Measurements from ENCODE around the gene CSDE1.
A peak's percentile ranks its signal among the peaks of the same experiment; 100 is the strongest.

The CSDE1 gene

DNA sequence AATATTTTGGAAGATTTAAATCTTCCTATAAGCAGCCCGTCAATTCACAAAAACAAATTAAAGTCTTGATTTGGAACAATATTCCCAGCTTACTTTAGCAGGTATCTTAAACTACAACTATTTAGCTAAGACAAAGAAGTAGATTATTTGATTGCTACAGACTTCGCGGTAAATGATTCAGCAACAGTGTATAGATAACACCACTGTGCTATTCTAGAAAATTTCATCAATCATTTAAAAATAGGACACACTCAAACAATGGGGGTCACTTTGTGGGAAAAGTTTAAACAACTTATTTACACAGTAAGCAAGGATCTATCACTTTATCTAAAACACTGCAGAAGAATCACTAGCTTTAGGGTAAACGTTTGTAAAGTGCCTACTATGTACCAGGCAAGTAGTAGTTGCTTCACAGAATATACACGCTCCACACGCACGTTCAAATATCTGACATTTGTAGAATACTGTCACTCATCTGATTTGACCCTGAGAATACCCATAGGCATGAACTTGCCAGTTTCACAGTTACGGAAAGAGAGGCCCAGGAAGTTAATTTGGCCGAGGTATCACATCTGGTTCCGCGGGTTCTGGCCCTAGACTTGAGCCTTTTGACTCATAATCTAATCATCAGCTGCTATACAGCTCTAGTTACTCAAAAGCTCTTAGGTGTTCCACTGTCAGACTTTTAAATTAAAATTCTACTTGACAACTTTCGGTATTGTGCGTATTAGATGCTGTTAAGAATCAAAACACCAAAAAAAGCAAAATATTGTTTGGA, 88.8 kb downstream of the CSDE1 start:
- FAIRE-seq (peak; percentile 21), DNase-seq (ENCODE audit: insufficient read length, low spot score) (no peak)

DNA sequence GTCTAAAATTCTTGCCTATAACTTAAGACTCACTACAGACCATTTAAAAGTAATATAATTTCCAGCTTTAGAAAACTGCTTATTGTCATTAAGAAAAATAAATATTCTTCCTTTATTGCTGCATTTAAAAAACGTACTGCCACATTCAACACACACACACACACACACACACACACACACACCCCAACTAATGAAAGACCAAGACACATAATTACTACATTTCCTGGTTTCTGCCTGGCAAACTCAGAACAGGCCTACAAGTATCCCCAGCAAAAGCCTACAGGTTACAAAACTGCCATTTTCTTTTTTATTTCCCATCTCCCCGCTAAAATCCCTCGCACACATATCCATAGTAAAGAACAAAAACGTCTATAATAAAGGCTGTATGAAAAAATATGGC, 89.4 kb downstream of the CSDE1 start:
- no peak for FAIRE-seq
- DNase-seq (ENCODE audit: insufficient read length, low spot score): no peak

DNA sequence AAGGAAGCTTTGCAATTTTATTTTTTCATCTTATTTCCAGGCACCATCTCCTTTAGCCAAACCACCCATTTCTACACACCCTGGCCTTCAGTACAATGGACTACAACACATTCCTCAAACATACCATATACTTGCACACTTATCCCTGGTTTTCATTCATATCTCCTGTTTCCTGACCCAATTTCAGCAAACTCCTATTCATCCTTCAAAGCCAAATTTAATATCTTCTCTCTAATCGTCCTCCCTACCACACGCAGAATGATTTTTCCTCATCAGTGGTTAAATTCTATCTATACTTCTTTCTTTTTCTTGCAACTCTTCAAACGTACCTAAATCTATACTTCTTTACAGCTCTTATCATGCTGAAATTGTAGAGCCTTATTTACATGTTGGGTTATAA, 90.8 kb downstream of the CSDE1 start:
- no peak for DNase-seq (ENCODE audit: insufficient read length, low spot score)
- no peak for FAIRE-seq
